Stimulated activated CD8-positive, alpha-beta memory T cell treated with anti-CD3 and anti-CD28 coated beads, Interleukin-12 subunit alpha, Interleukin-12 subunit beta, amount 100 ng/mL, for 24 hours (primary cell): Measurements from ENCODE around the gene ZC3H14.
"Not testable (repeated sequence)": the region's sequence is repeated elsewhere in the genome, so short reads cannot be mapped to it uniquely, and the experiment has no call there.

Experiments
- DNase-seq: peaks from one replicate; pipeline ENCODE4 v3.0.0-alpha.2; 2020; ENCODE audit errors: extremely low read depth

The ZC3H14 gene

DNA sequence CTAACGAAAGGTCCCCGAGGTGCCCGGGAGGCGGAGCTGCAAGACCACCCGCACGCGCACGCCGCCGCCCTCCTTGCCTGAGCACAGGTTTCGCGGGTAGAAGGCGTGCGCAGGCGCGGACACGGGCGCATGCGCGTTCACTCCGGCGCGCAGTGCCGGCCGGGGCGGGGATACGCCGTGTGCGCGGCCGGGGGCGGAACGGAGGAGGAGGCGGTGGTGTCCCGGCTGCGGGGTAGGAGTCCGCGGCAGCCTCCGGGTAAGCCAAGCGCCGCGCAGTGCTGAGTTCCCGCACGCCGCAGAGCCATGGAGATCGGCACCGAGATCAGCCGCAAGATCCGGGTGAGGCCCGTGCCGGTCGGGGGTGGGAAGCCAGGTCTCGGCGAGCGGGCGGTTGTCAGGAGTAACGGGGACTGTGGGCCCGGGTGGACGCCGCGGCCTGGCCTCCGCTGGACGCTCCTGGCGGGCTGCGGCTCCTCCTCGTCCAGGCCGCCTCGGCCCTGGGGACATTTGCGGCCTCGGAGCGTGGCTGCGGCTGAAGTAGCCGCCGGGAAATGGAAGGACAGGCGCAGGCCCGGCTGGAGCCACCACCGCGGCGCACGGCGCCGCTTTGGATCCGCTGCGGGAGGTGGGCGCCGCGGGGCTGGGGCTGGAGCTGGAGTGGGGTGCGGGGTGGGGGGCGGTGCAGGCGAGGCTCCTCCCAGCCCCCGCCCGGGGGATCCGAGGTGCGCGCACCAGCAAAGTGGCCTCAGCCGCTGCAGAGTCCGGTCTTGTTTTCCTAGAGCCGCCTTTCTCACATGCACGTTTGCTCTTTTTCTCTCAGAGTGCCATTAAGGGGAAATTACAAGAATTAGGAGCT is at the start of gene ZC3H14:
TSS of gene ZC3H14 (plus strand) at position 207 of the 856 bp plus-strand sequence. CDS start at position 304, 97 bp downstream.
- peak; percentile 68 for DNase-seq

DNA sequence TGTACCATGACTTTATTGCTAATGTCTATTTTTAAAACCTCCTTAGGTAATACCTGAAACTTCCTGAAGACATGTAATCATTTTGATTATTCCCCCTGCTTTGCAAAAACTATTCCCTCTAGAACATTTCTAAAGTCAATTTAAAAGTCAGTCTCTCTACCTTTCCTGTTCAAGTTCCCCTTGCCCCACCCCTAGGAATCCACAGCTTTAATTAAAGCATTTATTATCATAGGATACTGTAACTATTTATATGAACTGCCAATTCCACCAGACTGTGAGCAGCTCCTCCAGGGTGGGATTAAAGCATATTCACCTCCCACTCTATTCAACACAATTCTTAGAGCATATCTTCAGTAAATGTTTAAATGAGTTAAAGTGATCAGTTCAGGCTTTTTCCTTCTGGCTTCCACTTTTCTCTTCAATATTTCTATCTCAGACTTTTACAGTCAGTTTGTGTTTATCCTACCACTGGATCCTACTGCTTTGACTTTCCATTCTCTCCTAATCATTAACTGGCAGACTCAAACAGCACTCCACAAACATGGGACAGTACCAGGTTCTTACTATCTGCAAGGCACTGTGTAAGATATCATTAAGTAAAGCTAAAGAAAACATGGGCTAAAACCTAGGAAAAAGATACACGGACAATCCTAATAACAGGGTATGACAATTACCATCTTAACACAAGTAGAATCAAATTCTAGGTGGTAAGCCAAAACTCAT is 47.2 kb upstream of the ZC3H14 start:
- no peak for DNase-seq

DNA sequence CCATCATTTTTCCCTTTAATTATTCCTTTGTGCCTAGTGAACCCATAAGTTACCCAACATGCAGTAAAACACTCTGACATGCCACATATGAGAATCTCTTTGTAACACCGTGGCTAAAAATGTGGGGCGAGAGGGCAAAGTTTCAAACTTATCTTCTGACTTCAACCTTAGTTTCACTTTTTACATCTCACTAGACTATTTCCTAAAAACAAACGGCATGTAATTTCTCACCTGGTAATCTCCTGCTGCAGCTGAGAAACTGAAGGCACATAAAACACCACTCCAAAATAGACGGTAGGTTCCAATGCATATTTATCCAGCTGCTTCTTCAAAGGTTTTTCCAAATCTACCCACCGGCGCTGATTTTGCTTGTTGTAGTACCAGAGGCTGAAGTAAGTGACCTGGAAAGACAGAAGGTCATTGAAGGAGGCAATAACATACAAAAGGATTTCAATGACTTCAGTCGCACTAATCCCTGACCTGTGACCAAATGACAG is 45.9 kb upstream of the ZC3H14 start:
- no peak for DNase-seq

DNA sequence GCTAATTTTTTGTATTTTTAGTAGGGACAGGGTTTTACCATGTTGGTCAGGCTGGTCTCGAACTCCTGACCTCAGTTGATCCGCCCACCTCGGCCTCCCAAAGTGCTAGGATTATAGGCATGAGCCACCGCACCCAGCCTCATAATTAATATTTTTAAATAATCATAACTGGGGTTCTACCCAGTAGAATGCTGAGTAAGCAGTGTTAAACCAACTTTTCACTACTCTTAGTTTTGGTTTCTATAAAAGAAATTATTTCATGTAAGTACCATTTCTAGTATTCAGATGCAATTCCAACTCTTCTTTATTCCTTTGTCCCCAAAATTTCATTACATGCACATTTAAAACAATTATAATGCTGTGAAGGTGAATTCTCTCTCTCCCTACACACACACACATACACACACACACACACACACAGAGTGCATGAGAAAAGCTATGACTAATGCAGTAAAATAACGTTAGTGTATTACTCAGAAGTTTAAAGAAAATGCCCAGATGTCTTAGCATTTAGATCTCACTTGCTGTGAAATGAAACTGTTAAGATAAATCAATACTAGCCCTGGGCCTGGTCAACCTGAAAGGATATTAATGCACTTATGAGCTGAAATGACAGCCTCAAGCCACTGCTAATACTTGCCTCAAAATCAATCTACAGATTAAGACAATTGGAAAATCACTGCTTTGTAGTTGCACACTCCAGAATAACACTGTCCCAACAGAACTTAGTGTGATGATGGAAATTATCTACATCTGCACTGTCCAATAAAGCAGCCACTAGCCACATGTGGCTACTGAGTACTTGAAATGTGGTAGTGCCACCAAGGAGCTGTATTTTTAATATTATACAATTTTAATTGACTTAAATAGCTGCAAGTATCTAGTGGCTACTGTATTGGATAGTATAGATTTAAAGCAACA is 44.0 kb upstream of the ZC3H14 start:
- DNase-seq = no peak

DNA sequence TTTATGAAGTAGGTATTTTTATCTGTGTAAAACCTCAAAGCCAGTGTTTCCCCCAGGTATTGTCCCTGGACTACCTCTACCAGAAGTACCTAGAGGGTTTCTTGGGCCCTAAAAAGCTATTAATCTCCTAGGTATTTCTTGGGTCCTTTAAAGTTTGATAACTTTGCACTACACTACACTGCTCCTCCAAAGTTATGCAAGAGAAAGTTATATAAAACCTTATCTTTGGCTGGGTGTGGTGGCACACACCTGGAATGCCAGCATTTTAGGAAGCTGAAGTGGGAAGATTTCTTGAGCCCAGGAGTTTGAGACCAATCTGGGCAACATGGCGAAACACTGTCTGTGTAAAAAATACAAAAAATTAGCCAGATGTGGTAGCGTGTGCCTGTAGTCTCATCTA is 42.9 kb upstream of the ZC3H14 start:
- no peak for DNase-seq

DNA sequence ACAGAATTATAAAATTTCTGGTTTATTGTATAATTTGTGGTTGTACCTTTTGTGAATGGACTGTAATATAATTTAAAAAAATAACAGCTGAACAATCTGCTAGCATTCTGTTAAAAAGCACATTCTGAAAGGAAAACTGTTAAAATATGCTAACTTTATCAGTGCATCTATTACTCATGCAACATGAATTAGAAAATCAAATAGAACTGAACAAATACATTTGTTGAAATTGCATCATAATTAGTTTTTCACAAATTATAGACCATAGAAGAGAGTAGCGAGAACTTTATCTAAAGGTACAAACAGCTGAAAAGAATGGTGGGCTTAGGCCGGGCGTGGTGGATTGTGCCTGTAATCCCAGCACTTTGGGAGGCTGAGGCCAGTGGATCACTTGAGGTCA is 41.0 kb upstream of the ZC3H14 start:
- DNase-seq = no peak

DNA sequence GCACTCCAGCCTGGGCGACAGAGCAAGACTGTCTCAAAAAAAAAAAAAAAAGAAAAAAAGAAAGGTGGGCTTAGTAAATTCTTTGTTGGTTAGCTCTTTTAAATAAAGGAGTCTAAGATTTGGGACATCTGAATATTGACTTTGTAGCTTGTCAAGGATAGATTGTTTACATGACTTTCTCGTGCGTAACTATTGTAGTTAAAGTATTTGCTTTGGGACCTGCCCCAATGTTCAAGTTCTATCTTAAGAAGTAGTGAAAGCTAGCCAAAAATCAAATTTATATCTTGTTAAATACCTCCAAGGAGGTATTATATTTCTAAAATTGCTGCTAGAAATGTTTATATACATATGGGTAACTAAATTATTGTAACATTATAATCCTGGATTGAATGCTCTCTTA is 40.4 kb upstream of the ZC3H14 start:
- no peak for DNase-seq

DNA sequence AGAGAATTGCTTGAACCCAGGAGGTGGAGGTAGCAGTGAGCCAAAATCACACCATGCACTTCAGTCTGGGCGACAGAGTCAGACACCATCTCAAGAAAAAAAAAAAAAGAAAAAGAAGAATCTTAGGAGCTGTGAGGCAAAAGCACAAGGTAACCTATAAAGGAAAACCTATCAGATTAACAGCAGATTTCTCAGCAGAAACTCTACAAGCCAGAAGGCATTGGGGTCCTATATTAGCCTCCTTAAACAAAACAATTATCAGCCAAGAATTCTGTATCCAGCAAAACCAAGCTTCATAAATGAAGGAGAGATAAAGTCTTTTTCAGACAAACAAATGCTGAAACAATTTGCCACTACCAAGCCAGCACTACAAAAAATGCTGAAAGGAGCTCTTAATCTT is 32.9 kb upstream of the ZC3H14 start:
- not testable (repeated sequence) for DNase-seq

DNA sequence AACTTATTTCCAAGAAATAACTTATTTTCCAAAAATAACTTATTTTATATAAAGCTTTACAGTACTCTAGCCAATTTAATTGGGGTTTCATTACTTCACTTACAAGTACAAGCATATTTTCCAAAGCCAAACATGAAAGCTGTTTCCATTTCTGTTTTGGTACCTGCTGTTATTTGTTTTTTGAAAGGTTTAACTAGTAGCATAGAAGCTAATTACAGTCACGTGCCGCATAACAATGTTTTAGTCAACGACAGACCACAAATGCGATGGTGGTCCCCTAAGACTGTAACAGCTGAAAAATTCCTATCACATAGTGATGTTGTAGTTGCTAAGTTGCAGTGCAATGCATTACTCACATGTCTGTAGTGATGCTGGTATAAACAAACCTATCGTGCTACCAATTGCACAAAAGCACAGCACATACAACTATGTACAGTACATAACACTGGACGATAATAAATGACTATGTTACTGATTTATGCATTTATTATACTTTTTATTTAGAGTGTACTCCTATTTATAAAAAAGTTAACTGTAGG is 29.7 kb upstream of the ZC3H14 start:
- no peak for DNase-seq

DNA sequence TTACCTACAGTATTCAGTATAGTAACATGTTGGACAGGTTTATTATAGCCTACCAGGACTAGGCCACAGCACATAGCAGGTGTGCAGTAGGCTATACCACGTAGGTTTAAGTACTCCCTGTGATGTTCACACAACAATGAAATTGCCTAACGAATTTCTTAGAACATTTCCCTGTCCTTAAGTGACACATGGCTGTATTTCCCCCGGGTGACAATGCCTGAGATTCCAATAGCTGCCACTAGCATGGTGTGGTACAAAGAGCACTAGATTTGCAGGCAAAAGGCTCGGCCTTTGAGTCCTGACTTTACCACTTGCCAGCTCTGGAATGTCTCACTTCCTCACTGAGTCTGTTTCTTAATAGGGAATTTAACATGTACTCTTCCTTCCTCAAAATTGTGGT is 27.7 kb upstream of the ZC3H14 start:
- no peak for DNase-seq

DNA sequence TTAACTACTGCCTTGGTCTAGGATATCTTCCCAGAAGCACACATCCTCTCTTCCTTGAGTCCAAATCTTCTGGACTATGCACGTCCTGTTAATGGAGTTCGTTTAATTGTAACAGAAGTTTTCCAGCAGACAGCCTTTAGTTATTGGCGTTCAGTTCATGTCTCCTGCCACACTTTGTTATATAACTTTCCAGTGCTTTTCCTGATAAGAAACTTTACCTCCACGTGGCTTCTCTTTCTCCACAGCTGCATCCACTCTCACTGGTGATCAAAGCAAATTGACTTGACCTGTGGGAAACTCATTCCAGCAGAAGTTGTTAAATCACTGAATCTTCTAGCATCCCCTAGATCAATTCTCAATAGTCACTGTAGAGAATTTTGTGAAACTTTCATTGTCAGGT is 27.0 kb upstream of the ZC3H14 start:
- no peak for DNase-seq

- no peak for DNase-seq
Observed at GRCh38 chr14:88541324-88541723, 21.5 kb upstream of the ZC3H14 start.

- DNase-seq = no peak
Observed at GRCh38 chr14:88542857-88543795, 19.7 kb upstream of the ZC3H14 start.

DNA sequence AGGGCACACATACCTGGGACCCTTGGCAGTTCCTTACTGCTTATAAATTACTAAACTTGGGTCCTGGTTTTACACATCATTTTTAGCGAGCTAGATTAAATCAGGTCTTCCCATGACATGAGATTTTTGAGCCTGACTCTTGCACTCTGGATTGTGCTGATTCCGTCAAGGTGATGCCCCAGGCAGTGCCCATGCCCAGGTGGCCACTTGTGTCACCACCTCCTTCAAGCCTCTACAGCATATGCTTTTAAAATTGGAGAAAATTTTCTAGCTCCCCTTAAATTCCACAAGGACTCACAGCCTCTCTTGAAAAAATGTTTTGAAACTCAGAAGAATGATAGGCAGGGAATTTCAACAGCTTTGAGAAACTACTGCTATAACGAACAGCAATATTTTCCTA is 17.6 kb upstream of the ZC3H14 start:
- DNase-seq = no peak

- DNase-seq = no peak
Observed at GRCh38 chr14:88546621-88547385, 16.0 kb upstream of the ZC3H14 start.

DNA sequence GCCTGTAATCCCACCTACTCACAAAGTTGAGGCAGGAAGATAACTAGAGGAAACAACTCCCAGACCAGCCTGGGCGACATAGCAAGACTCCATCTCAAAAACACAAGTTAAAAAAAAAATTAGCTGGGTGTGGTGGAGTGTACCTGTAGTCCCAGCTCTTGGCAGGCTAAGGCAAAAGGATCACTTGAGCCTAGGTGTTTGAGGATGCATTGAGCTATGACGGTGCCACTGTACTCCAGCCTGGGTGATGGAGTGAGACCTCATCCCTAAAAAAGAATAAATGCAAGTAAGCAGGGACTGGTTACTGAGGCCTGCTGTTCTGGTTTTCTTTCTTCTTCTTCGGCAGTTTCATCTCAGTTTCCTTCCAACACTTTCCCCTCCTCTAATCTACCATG is 15.5 kb upstream of the ZC3H14 start:
- no peak for DNase-seq

DNA sequence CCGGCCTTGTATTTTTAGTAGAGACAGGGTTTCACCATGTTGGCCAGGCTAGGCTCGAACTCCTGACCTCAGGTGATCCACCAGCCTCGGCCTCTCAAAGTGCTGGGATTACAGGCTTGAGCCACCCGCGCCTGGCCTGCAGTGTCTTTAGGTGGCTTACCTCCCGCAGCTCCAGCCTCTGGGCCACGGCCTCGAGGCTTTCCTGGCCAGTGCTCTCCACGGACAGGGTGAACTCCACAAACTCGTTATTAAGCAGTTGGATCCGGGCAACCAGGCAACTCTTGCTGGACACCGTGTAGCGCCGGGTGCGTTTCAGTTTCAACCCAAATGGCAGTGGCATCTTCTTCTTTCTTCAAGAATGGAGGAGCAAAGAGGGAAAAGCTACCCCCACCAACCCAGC is 12.8 kb upstream of the ZC3H14 start:
- DNase-seq = no peak

- no peak for DNase-seq
Observed at GRCh38 chr14:88551094-88551870, 11.6 kb upstream of the ZC3H14 start.

- no peak for DNase-seq
Observed at GRCh38 chr14:88551980-88552431, 10.8 kb upstream of the ZC3H14 start.
